Activated CD4-positive, alpha-beta T cell treated with anti-CD3 and anti-CD28 coated beads, Interleukin-2, amount 50 U/mL, for 4 hours (primary cell): ENCODE results near the gene TNK2.
"Not testable (repeated sequence)": the region's sequence is repeated elsewhere in the genome, so short reads cannot be mapped to it uniquely, and the experiment has no call there.

ENCODE experiments used
- DNase-seq, 2 experiments: peaks; one replicate each; pipeline ENCODE4 v3.0.0-alpha.2; 2020

The TNK2 gene

DNA sequence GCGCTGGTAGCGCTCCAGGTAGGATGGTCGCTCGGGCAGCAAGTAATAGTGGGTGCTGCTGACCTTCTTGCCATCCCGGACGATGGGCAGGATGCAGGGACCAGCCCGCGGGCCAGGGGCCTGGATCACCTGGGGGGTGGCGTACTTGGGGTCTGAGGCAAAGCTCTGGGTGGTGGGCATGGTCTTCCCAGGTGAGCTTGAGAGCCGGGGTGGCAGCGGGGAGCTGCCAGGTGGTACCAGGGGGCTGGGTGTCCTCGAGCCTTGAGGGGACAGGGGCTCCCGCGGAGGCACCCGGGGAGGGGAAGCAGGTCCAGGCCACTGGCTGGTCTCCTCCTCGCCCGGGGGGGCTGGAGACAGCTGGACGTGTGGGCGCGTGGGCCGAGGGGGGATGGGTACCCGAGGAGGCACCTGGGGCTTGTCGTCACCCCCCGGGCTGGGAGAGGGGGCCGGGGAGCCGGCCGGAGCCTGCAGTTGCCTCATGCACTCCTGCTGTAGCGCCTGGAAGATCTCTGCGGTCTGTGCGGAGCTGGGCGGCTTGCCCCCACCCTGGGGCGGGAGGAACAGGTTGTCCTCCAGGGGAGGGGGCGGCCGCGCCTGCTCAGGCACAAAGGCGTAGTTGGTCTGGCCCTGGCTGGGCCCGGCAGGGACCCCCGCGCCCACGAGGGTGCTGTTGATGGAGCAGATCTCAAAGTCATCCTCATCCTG lies 40.6 kb downstream of the TNK2 start:
- DNase-seq: no peak

DNA sequence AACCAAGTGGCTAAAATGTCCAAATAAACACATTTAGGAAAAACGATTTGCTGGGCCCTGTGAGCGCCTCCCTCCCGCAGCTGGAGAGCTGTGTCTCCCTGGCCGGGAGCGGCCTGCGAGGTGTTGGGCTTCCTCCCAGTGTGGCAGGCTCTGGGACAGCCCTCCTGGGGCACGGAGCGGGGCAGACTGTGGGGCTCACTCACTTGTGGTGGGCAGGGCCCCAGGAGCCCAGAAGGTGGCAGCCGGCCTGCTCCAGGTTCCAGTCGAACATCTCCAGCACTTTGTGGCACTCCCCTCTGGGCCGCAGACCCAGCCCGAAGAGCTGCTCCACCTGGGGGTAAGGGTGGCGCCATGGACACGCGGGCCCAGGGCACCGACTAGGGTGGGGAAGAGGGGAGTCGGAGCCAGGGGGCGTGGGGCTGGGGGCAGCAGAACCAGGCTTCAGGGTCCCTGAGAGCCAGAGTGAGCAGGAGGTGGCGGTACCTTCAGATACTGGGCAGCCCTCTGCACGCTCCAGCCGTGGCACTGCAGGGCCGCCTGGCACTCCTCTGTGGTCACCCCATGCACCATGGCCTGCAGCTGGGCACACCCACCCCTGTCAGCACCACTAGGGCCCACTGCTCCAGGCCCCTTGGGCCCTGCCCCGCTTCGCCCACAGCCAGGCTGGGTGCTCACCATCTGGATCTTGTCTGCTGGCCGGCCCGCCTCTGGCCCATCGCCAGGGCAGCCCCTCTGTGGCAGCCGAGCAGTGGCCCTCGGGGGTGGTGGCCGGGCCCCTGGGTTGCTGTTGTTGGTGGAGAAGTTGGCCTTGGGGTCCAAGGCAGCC lies 41.5 kb downstream of the TNK2 start:
- DNase-seq: no peak

DNA sequence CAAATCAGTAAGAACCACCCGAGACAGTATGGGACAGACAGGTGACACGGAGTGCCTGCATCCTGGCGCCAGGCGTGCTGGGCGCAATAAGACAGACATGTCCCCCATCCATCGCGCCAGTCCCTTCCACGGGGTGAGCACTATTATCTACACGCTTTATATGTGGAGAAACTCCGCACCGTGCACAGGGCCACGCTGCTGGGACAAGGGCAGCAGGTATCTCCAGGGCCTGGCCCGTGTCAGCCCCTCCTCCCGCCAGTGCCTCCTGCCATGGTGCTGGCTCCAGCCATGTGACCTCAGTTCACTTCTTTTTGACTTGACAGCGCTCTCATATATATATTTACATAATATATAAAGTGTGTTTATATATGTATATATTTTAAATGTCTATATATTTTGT lies 42.6 kb downstream of the TNK2 start:
- DNase-seq: no peak

DNA sequence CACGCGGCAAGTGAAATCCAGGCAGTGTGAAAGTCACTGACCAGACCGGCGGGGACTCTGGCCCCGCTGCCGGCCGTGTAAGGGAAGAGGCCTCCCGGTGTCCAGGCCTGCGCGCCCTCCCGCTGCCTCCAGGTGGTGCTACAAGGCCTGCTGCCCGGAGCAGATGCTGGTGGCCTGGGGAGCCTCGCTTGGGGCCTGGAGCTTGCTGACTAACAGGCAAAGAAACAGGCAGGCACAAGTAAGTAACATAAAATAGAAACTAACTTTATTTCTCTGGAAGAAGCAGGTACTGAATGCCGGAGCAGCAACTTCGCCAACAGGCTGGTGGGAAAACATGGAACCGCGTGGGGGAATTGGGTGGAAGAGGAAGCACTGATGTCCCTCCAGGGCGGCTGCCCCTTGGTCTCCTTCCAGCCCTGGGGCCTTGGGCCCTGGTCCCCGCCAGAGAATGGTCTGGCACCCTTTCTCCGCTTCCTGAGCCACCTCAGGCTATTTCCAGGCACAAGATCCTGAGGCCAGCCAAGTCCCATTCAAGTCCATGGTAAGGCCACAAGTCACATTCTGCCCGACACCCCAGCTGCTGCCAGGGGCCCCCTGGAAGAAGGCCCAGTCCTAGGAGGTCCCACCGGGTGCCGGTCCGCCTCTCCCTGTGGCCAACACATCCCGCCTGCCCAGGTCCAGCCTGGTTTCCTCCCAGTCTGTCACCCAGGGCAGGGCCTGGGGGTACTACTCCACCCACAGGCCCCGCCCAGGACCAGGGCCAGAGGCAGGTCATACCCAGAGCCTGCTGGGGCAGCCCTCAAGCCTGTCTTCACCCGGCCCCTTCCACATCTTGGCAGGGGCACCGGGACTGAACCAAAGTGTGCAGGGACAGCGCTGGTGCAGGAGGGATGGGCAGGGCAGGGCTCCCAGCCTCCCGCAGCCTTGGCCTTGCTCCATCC lies 45.0 kb downstream of the TNK2 start:
- peak; percentile 50 to 54 for DNase-seq

DNA sequence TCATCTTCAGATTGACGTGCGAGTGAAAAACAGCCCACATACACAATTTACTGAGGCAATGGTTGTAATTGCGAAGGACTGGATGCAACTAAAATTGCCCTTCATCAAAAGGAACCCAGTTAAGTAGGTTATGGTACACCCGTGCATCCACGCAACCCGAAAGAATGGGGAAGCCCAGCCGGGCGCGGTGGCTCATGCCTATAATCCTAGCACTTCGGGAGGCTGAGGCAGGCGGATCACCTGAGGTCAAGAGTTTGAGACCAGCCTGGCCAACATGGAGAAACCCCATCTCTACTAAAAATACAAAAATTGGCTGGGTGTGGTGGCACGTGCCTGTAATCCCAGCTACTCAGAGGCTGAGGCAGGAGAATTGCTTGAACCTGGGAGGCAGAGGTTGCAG lies 46.0 kb downstream of the TNK2 start:
- not testable (repeated sequence) for DNase-seq

DNA sequence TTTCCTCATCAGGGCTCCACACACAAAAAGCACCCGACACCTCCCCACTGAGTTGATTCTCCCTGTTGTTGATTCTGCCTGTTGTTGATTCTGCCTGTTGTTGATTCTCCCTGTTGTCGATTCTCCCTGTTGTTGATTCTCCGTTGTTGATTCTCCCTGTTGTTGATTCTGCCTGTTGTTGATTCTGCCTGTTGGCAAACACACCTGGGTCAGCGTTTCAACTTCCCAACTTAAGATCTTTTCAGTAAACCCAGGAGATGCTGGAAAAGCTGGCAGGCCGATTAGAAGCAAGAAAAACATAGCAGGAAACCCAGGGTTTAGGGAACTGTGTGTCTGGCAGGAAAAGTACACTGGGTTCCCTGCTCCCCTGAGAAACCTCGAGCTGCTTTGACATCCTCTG lies 47.9 kb downstream of the TNK2 start:
- DNase-seq: no peak

DNA sequence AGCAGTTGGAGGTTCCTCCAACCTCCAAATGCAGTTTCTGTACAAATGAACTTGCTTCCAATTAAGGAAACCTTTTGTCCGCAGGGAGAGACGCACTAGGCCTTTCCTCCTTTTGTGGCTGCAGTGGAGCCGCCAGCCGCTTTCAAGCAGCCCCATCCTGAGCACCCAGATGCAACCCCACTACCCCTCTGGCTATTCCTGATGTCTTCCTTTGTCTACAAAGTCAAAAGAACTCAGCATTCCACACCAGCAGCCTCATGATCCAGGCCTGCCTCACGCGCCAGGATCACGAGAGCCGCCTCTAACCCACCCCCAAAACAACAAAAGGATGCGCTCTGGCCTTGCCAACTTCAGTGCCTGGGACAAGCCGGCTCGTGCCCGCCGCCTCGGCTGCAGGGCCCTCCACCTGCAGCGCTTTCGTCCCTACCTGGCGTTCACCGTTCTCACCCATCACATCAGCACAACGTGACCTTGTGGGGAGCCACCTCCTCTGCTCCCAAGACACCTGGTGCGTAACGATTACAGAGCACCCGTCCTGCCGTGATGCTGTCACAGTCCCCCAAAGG lies 48.4 kb downstream of the TNK2 start:
- no peak for DNase-seq

DNA sequence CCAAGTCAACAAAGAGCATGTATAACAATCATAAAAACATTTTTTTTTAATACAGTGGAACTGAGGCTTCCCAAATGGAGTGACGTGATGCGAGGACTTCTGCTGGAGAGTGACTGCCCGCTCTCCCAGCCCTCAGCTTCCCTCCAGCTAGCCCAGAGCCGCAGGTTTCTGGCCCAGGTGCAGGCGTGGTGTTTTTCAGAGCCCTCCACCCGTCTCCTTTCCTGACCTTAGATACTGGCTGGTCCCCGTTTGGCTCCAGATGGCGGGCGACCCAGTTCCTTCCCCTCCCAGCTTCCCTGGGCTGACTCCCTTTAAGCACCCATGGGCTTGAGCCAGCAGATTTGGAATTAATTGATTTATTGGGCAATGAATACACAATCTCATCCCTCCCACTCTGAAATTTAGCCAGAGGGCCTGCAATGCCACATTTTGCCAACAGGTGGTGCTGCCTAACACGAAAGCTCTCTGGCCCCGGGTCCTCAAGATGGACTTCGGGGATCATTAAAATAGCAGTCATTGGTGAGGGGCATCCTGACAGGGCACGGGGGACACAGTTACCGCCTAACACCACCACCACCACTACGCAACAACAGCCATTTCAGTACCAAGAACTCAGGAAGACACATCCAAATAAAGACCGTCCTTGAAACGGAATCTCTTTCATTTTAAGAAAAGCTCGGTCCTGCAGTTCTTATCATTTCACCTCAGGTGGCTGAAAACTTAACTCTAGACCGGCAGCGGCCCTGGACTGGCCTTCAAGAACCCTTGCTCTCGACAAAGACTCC lies 49.1 kb downstream of the TNK2 start:
- DNase-seq: peak; percentile 67 to 80

DNA sequence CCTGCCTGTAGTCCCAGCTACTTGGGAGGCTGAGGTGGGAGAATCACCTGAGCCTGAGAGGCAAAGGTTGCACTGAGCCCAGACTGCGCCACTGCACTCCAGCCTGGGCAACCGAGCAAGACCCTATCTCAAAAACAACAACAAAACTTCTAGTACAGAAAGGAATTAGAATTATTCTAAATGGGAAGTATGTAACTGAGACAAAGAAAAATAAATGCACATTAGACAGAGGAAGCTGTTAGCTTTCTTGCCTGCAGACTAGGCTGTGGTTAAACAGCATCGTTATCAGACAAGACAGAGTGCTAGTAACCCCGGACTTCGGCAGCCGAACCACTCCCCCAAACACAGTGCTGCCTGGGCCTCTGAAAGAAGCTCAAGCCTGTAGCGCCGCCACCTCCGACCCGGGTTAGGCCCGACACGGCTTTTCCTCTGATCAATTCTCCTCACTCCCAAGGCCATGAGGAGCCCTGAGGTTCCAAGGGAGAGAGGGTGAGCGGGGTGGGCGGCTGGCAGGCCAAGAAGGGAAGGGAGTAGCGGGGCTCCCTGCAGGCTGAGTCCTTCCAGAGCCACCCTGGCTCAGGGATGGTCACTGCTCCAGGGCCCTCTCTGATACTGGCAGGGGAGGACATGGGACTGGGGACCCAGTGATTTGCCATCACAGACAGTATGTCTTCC lies 51.8 kb downstream of the TNK2 start:
- DNase-seq: no peak

DNA sequence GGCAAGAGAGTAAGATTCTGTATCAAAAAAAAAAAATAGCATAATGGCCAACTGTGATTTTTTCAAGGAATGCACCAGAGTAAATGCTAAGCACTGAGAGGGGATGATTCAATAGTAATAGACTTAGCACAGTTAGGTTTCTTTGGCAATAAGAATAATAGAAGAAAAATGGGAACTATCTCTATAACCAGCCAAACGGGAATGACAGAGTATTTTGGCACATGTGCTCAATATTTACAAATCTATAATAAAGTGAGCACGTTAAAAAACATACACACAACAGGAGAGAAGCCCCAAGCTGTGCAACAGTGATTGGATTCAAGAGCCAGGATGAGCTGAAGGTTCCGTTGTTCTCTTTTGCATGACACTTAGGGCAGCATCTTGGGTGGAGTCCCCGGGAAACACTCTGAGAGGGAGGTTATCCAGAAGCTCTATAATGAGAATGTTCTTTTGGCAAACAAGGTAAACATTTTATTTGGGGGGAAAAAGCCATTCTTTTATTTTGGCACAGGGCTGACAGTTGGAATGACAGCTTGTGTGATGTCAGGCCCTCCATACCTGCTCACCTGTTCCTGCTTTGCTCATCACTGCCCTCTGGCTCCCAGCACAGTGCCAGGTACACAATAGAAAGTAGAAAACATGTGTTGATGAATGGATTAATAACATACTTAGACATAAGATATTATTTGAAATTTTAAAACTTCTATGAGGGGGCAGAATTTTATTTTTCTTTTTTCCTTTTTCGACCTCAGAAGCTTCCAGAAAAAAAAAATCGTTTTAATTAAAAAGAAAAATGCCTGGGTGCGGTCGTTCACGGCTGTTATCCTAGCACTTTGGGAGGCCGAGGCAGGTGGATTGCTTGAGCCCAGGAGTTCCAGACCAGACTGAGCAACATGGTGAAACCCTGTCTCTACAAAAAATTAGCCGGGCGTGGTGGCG lies 52.6 kb downstream of the TNK2 start:
- no peak for DNase-seq

DNA sequence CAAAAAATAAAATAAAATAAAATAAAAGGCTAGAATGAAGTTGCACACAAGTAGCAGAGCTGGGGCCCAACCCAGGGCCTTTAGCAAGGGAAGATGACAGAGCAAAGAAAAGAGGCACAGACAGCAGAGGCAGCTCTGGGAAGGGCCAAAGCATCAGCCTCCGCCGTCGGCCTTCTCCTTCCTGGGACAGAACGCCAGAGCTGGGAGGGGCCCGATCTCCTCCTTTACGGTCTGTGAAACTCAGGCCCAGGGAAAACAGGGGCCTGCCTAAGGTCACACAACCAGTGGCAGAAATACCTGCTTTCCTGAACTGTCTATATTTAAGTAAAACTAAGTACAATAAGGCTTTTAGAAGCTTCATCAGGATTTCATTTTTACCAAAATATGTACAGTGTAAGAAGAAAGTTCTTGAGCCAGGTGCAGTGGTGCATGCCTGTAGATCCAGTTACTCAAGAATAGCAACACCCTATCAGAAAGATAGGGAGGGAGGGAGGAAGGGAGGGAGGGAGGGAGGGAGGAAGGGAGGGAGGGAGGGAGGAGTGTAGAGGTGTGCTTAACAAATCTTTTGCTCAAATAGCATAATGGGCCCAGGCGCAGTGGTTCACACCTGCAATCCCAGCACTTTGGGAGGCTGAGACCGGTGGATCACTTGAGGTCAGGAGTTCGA lies 53.6 kb downstream of the TNK2 start:
- DNase-seq: no peak

DNA sequence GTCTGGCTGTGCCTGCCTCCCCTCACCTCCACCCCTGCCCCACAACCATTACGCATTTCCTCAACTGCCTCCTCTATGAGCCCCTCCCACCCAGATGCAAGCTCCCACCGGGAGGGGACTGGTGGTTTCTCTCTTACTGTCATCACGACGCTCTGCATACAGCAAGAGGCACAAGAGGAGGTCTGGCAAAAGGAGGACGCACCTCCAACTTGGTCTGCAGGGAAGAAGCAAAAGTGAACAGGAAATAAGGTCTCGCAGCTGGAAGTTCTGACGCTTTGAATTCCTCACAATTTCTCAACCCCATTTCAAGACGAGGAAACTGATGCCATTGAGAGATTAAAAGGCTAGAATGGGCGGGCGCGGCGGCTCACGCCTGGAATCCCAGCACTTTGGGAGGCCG lies 54.4 kb downstream of the TNK2 start:
- DNase-seq: no peak

DNA sequence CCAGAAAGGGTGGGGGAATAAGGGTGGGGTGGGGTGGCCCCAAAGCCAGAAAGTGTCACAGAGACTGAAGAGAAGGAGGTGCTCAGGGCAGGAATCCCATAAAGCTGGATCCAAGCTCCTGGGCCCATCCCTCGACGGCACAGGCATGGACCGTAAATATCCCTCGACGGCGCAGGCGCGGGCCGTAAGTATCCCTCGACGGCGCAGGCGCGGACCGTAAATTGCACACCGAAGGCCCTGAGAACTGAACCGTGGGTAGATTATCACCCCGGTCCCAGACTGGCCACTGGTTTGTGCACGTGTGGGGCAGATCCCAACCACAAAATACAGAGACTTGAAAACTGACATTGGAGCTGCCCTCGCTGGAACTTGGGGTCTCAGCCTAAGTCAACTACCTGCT lies 55.3 kb downstream of the TNK2 start:
- no peak for DNase-seq

DNA sequence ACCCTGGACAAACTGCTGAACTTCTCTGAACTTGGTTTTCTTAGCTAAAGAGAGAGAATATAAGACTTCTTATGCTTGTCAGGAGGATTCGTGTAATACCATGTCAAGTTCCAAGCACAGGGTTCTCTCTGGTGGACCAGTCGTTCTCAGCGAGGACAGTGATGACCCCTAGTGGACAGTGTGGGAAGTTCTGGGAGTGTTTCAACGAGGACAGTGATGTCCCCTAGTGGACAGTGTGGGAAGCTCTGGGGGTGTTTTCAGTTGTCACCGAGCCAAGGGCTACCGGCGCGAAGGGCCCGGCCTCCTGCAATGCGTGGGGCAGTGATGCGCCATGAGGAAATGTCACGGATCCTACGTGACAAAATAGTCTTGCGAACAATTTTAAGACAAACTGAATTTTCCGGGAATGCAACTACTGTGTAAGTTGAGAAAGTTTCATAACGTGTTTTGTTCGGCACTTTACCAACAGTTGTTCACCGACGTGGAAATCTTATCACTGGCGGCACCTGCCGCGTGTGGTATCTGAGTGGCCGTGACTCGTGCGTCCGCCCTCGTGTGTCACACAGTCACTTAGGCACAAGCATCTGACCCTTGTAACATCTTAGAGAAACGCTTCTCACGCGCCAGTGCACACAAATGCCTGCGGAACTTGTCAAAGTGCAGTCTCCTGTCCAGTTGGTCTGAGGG lies 57.4 kb downstream of the TNK2 start:
- peak; percentile 87 to 90 for DNase-seq

DNA sequence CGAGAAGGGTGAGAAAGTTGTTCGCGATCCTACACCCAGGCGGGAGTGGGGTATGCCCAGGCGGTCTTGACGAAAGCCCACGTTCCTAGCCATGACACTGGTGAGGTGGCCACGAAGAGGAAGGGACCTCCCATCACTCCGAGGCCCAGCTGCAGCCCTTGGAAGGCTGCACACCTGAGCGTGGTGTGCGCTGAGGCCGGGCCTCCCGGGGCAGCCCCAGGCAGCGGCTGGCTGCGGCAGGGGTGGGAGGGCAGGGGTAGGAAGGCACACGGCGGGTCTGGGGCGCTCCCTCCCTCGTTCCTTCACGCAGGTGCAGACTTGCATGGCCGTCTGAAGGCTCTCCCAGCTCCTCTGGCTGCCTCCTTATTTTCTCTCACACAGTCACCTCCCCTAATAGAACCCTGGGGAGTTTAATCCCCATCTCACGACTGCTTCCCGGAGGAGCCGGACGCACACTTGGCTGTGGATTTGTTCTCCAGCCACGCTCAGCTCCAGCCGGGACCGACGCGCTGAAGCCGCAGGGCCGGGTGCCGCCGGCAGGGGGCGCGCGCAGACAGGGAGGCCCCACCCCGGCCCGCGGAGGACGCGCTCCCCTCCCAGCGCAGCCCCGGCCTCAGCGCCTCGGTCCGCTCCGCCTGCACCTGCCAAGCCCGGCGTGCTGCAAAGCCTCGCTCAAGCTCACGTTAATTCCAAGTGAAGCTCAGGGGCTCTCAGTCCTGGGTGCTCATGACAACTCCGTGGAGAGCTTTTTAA lies 58.9 kb downstream of the TNK2 start:
- DNase-seq: no peak

DNA sequence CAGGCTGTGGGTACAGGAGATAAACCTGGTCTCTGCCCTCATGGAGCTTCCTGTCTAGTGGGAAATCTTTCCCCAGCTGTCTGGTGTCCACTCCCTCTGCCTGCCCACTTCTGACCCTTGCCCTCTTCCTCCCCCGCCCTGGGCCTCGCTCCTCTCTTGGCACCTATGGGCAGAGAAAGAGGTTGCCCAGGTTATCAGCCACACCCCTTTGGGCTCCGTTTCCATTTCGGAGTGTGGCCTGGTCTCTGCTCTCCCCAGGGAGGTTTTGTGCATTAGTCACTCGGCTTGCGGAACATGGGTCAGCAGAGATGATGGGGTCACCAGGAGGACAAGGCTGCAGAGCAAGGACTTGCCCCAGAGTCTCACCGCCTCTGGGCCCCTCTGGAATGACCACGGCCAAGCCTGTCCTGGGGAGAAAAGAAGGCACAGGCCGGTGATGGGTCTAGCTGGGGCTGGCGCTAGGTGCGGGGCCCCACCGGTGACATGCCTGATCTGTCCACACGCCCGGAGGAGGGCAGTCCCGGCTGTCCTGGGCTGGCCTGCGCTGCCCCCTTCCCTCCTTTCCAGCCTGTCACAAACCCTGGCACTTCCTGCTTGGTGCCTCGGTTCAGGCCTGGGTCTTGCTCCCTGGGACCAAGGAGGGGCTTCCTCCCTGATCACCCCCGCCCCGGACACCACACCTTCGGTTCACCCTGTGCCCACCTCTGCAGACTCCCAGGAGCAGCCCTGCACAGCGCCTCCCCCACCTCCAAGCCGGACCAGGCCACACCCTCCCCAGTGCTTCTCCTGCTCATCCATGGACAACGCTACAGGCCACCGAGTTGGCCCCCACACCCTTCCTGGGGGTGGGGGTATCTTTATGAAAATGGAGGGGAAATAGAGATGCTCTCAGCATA lies 61.0 kb downstream of the TNK2 start:
- DNase-seq: no peak

DNA sequence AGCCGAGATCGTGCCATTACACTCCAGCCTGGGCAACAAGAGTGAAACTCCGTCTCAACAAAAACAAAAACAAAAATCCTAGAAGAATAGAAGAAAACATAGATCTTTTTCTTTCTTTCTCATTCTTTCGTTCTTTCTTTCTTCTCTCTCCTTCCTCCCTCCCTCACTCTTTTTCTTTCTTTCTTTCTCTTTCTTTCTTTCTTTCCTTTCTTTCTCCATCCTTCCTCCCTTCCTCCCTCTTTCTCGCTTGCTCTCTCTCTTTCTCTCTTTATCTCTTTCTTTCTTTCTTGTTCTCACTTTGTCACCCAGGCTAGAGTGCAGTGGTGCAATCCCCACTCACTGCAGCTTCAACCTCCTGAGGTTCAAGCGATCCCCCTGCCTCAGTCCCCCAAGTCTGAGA lies 62.9 kb downstream of the TNK2 start:
- no peak for DNase-seq
